DMS114 treated with DMSO at 0.1 percent for 48 hours (cell line): Measurements from ENCODE around the gene OSBPL3.
"Not testable (repeated sequence)": the region's sequence is repeated elsewhere in the genome, so short reads cannot be mapped to it uniquely, and the experiment has no call there.

Experiments
- DNase-seq: peaks from one replicate; lab custom pipeline; 2025; ENCODE audit not compliant: unreplicated experiment; lab: John Stamatoyannopoulos, UW

The OSBPL3 gene

GRCh38 chr7:24801883-24802282 is 178.1 kb downstream of the OSBPL3 start:
- DNase-seq = no peak

- DNase-seq = no peak
Measured at GRCh38 chr7:24800667-24801066, 179.3 kb downstream of the OSBPL3 start.

GRCh38 chr7:24800073-24800472 is 179.9 kb downstream of the OSBPL3 start:
- DNase-seq = no peak

- DNase-seq = no peak
Measured at GRCh38 chr7:24799506-24799905, 180.5 kb downstream of the OSBPL3 start.

GRCh38 chr7:24798261-24798660 is 181.7 kb downstream of the OSBPL3 start:
- no peak for DNase-seq

GRCh38 chr7:24797270-24797669 is 182.7 kb downstream of the OSBPL3 start:
- DNase-seq = no peak

GRCh38 chr7:24795407-24795767 is 184.6 kb downstream of the OSBPL3 start:
- no peak for DNase-seq

GRCh38 chr7:24794751-24795406 is 185.1 kb downstream of the OSBPL3 start:
- not testable (repeated sequence) for DNase-seq

- no peak for DNase-seq
Measured at GRCh38 chr7:24793982-24794648, 185.9 kb downstream of the OSBPL3 start.

- DNase-seq = no peak
Measured at GRCh38 chr7:24788961-24789576, 190.9 kb downstream of the OSBPL3 start.

- DNase-seq = no peak
Measured at GRCh38 chr7:24788075-24788474, 191.9 kb downstream of the OSBPL3 start.

GRCh38 chr7:24786941-24787340 is 193.0 kb downstream of the OSBPL3 start:
- no peak for DNase-seq

- no peak for DNase-seq
Measured at GRCh38 chr7:24786306-24786705, 193.7 kb downstream of the OSBPL3 start.

GRCh38 chr7:24784277-24784676 is 195.7 kb downstream of the OSBPL3 start:
- no peak for DNase-seq

GRCh38 chr7:24783698-24784097 is 196.3 kb downstream of the OSBPL3 start:
- no peak for DNase-seq

- DNase-seq = no peak
Measured at GRCh38 chr7:24781106-24781505, 198.9 kb downstream of the OSBPL3 start.

- DNase-seq = no peak
Measured at GRCh38 chr7:24779283-24779655, 200.7 kb downstream of the OSBPL3 start.

GRCh38 chr7:24778543-24779282 is 201.3 kb downstream of the OSBPL3 start:
- DNase-seq = no peak

- no peak for DNase-seq
Measured at GRCh38 chr7:24777806-24778205, 202.2 kb downstream of the OSBPL3 start.

- no peak for DNase-seq
Measured at GRCh38 chr7:24773646-24774045, 206.3 kb downstream of the OSBPL3 start.

GRCh38 chr7:24769851-24770250 is 210.1 kb downstream of the OSBPL3 start:
- no peak for DNase-seq
